Measurements from ENCODE around the gene MCRIP1. TPM values are rescaled to one million over a fixed set of nuclear protein-coding genes. Genes with fewer than 3 reads are reported as not detected.

MCRIP1 gene
- total and polyA plus RNA-seq, 9 of the 15 experiments (the other 6 are each of a cell fraction or from before 2014, with no cell fraction given), result 0.39 to 35.8 (median 9.7) TPM

GRCh38 chr17:81866440-81867169 is 33.5 kb upstream of the MCRIP1 start (continued):
- peak; percentile 96 for TF ChIP-seq RBM22 (IDR thresholded peaks at IDR 0.05; ENCODE audit: low read depth, low read length, poor library complexity, severe bottlenecking)
- TF ChIP-seq RB1 (IDR thresholded peaks at IDR 0.05; ENCODE audit: low read depth), result no peak
- peak; percentile 41; the same call in 1 of the 2 replicates for TF ChIP-seq ZFX (CRISPR knock-in tag; IDR thresholded peaks at IDR 0.05)
- TF ChIP-seq CCAR2 (IDR thresholded peaks at IDR 0.05; ENCODE audit: low read depth, low read length), result no peak
- peak; percentile 35 for TF ChIP-seq POLR2B (IDR thresholded peaks at IDR 0.05; ENCODE audit: low read depth, partially characterized antibody)
- TF ChIP-seq, protein P1, sequence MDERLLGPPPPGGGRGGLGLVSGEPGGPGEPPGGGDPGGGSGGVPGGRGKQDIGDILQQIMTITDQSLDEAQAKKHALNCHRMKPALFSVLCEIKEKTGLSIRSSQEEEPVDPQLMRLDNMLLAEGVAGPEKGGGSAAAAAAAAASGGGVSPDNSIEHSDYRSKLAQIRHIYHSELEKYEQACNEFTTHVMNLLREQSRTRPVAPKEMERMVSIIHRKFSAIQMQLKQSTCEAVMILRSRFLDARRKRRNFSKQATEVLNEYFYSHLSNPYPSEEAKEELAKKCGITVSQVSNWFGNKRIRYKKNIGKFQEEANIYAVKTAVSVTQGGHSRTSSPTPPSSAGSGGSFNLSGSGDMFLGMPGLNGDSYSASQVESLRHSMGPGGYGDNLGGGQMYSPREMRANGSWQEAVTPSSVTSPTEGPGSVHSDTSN (CRISPR knock-in tag; IDR thresholded peaks at IDR 0.05; ENCODE audit: low read depth), result no peak
- TF ChIP-seq, protein P1 (tag; conservative IDR thresholded peaks at IDR 0.05; ENCODE audit: low read depth), result no peak
- TF ChIP-seq TAF15 (IDR thresholded peaks at IDR 0.05; ENCODE audit: low read depth, low read length), result peak; percentile 29; the same call in 1 of the 2 replicates
- TF ChIP-seq, protein P2, sequence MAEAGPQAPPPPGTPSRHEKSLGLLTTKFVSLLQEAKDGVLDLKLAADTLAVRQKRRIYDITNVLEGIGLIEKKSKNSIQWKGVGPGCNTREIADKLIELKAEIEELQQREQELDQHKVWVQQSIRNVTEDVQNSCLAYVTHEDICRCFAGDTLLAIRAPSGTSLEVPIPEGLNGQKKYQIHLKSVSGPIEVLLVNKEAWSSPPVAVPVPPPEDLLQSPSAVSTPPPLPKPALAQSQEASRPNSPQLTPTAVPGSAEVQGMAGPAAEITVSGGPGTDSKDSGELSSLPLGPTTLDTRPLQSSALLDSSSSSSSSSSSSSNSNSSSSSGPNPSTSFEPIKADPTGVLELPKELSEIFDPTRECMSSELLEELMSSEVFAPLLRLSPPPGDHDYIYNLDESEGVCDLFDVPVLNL (CRISPR knock-in tag; IDR thresholded peaks at IDR 0.05; ENCODE audit: low read depth), result no peak
- no peak for TF ChIP-seq POLR3A (IDR thresholded peaks at IDR 0.05; ENCODE audit: borderline replicate concordance, extremely low read depth, insufficient read depth, insufficient read length)
- 0 out of 2 replicates have a peak, but pooled peaks have one; percentile 21 for TF ChIP-seq THRAP3 (IDR thresholded peaks at IDR 0.05; ENCODE audit: borderline replicate concordance)
- 0 out of 4 replicates have a peak, but pooled peaks of 1 of the 2 experiments have one; percentile 27 for TF ChIP-seq ZMIZ1 (IDR thresholded peaks at IDR 0.05; ENCODE audit: low read depth in 2 of 2, low read length in 2 of 2)
- TF ChIP-seq ZNF449 (CRISPR knock-in tag; IDR thresholded peaks at IDR 0.05), result no peak
- peak; percentile 25 for TF ChIP-seq SIRT6 (IDR thresholded peaks at IDR 0.05; ENCODE audit: low read depth, low read length)
- TF ChIP-seq, protein P3, sequence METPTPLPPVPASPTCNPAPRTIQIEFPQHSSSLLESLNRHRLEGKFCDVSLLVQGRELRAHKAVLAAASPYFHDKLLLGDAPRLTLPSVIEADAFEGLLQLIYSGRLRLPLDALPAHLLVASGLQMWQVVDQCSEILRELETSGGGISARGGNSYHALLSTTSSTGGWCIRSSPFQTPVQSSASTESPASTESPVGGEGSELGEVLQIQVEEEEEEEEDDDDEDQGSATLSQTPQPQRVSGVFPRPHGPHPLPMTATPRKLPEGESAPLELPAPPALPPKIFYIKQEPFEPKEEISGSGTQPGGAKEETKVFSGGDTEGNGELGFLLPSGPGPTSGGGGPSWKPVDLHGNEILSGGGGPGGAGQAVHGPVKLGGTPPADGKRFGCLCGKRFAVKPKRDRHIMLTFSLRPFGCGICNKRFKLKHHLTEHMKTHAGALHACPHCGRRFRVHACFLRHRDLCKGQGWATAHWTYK (CRISPR knock-in tag; IDR thresholded peaks at IDR 0.05), result no peak

All from K562 (cell line).